HepG2 (cell line): ENCODE results near the gene RRP12. TPM values are rescaled to one million over a fixed set of nuclear protein-coding genes. Genes with fewer than 3 reads are reported as not detected.

Source experiments
- E2F2 ChIP-seq: sonication (generic); formaldehyde crosslinking; IDR thresholded peaks from 2 replicates; pipeline ENCODE4 v1.4.0; 2020; ENCODE audit warnings: missing genetic modification reagents, borderline replicate concordance
- FOXK2 ChIP-seq: fragments of 450-650 bp; IDR thresholded peaks from 2 replicates; pipeline ENCODE4 v1.6.1; 2016
- HINFP ChIP-seq: sonication (generic); formaldehyde crosslinking; IDR thresholded peaks from 2 replicates; pipeline ENCODE4 v1.4.0; 2020; ENCODE audit warnings: low read depth, mild to moderate bottlenecking, missing genetic modification reagents
- KAT2B ChIP-seq: fragments of 150-350 bp; IDR thresholded peaks from 2 replicates; pipeline ENCODE4 v1.6.1; 2014; ENCODE audit warnings: low read depth, low read length, borderline replicate concordance
- KLF11 ChIP-seq: IDR thresholded peaks from 2 replicates; pipeline ENCODE4 v1.6.1; 2016; ENCODE audit warnings: missing compliant biosample characterization
- LRRFIP1 ChIP-seq: sonication (generic); formaldehyde crosslinking; conservative IDR thresholded peaks from 2 replicates; pipeline ENCODE4 v1.4.0; 2020; ENCODE audit warnings: missing genetic modification reagents
- MXD3 ChIP-seq: IDR thresholded peaks from 2 replicates; pipeline ENCODE4 v1.6.1; 2016; ENCODE audit warnings: mild to moderate bottlenecking, missing biosample characterization, missing genetic modification reagents
- NAIF1 ChIP-seq: sonication (generic); formaldehyde crosslinking; IDR thresholded peaks from 2 replicates; pipeline ENCODE4 v1.5.0; 2020; ENCODE audit warnings: mild to moderate bottlenecking, missing genetic modification reagents, borderline replicate concordance
- NFYB ChIP-seq: sonication (generic); formaldehyde crosslinking; IDR thresholded peaks from 2 replicates; pipeline ENCODE4 v1.4.0; 2020; ENCODE audit warnings: missing genetic modification reagents
- NRL ChIP-seq: sonication (generic); formaldehyde crosslinking; IDR thresholded peaks from 2 replicates; pipeline ENCODE4 v1.5.0; 2020; ENCODE audit warnings: missing genetic modification reagents, mild to moderate bottlenecking, moderate library complexity, borderline replicate concordance
- PHF5A ChIP-seq: IDR thresholded peaks from one replicate; pipeline ENCODE4 v1.6.1; 2018; ENCODE audit warnings: low read depth, missing genetic modification reagents; ENCODE audit not compliant: unreplicated experiment
- SNRNP70 ChIP-seq: fragments of 200-400 bp; formaldehyde crosslinking; IDR thresholded peaks from 2 replicates; pipeline ENCODE4 v1.6.1; 2017; ENCODE audit warnings: mild to moderate bottlenecking, low read depth, low read length, moderate library complexity
- SPEN ChIP-seq: sonication (generic); formaldehyde crosslinking; IDR thresholded peaks from 2 replicates; pipeline ENCODE4 v1.5.1; 2020; ENCODE audit warnings: low read depth, mild to moderate bottlenecking, missing genetic modification reagents
- TFAP4 ChIP-seq: sonication (generic); IDR thresholded peaks from 2 replicates; pipeline ENCODE4 v1.6.1; 2016; ENCODE audit warnings: low read depth, borderline replicate concordance
- TFE3 ChIP-seq: IDR thresholded peaks from 2 replicates; pipeline ENCODE4 v1.6.1; 2016
- ZBTB20 ChIP-seq: sonication (generic); formaldehyde crosslinking; IDR thresholded peaks from 2 replicates; pipeline ENCODE4 v1.8.1; 2023; ENCODE audit warnings: missing genetic modification reagents, low read depth, mild to moderate bottlenecking, borderline replicate concordance
- ZC3H13 ChIP-seq: sonication (generic); formaldehyde crosslinking; IDR thresholded peaks from 2 replicates; pipeline ENCODE4 v1.8.1; 2023; ENCODE audit warnings: mild to moderate bottlenecking, missing genetic modification reagents, moderate library complexity
- ZFP62 ChIP-seq: sonication (generic); formaldehyde crosslinking; IDR thresholded peaks from 2 replicates; pipeline ENCODE4 v1.4.0; 2020; ENCODE audit warnings: missing genetic modification reagents
- ZNF124 ChIP-seq: sonication (generic); formaldehyde crosslinking; IDR thresholded peaks from 2 replicates; pipeline ENCODE4 v1.4.0; 2020; ENCODE audit warnings: missing genetic modification reagents
- ZNF343 ChIP-seq: sonication (generic); formaldehyde crosslinking; IDR thresholded peaks from 2 replicates; pipeline ENCODE4 v1.4.0; 2020; ENCODE audit warnings: mild to moderate bottlenecking, missing genetic modification reagents
- ZNF782 ChIP-seq: sonication (generic); formaldehyde crosslinking; IDR thresholded peaks from 2 replicates; pipeline ENCODE4 v1.4.0; 2020; ENCODE audit warnings: missing genetic modification reagents, mild to moderate bottlenecking, borderline replicate concordance
- ZNF792 ChIP-seq: IDR thresholded peaks from 2 replicates; pipeline ENCODE4 v1.6.1; 2016
- polyA plus RNA-seq, 8 experiments: library from polyadenylated mRNA; depleted of rRNA in 3 of 8; stranded (reverse) in 7 of 8; unstranded in 1 of 8; fragments of >200 nt; fragmentation: Illumina TruSeq in 4 of 8; extraction: Trizol in 4 of 8; gene quantifications; 2 replicates each; pipeline versions ENCODE4 v1.2.1 to v1.2.3, GENCODE V29; 2011 to 2016; ENCODE audit warnings: low read depth in 4 of 8, missing spikeins in 1 of 8, mixed read lengths in 1 of 8; ENCODE audit not compliant: insufficient read depth in 1 of 8
- total RNA-seq, 5 experiments: library from RNA; depleted of rRNA; stranded (reverse); fragments of >200 nt; fragmentation: Illumina TruSeq; extraction: Trizol; gene quantifications; 2 replicates each; pipeline ENCODE4 v1.2.3, GENCODE V29; 2016; ENCODE audit warnings: low read depth in 1 of 5

Gene RRP12
- total and polyA plus RNA-seq, 2 of the 13 experiments (the other 11 are each of a cell fraction or from before 2014, with no cell fraction given): 13.2 to 39.4 TPM

GRCh38 chr10:97328646-97329453 is 72.3 kb downstream of the RRP12 start (continued):
- no peak for TF ChIP-seq LRRFIP1 (CRISPR knock-in tag)
- no peak for TF ChIP-seq HINFP (CRISPR knock-in tag)
- peak; percentile 82; the same call in 1 of the 2 replicates for TF ChIP-seq ZBTB20
- TF ChIP-seq NFYB: no peak
- peak; percentile 59; the same call in 1 of the 2 replicates for TF ChIP-seq KAT2B
- TF ChIP-seq FOXK2: no peak
- no peak for TF ChIP-seq KLF11 (CRISPR knock-in tag)
- TF ChIP-seq TFE3 (CRISPR knock-in tag): no peak
- no peak for TF ChIP-seq SNRNP70
- no peak for TF ChIP-seq NRL
- no peak; the same call in 1 of the 2 replicates for TF ChIP-seq MXD3 (CRISPR knock-in tag)
- TF ChIP-seq PHF5A (CRISPR knock-in tag): peak; percentile 63
- no peak for TF ChIP-seq TFAP4
- peak; percentile 28 for TF ChIP-seq ZC3H13 (CRISPR knock-in tag)
- TF ChIP-seq ZNF782 (CRISPR knock-in tag): no peak
- no peak for TF ChIP-seq E2F2 (CRISPR knock-in tag)
- no peak; the same call in 1 of the 2 replicates for TF ChIP-seq SPEN (CRISPR knock-in tag)
- no peak; the same call in 1 of the 2 replicates for TF ChIP-seq NAIF1 (CRISPR knock-in tag)
- no peak for TF ChIP-seq ZNF792 (CRISPR knock-in tag)
- peak; percentile 70; the same call in 1 of the 2 replicates for TF ChIP-seq ZNF124 (CRISPR knock-in tag)
- no peak for TF ChIP-seq ZFP62 (CRISPR knock-in tag)
- no peak for TF ChIP-seq ZNF343
